Muscle of leg (tissue), 11 donors: ENCODE results near the gene ASF1A. TPM values are rescaled to one million over a fixed set of nuclear protein-coding genes. Genes with fewer than 3 reads are reported as not detected.

Experiments
- DNase-seq: peaks from one replicate; pipeline ENCODE4 v3.0.0; 2013
- H3K27ac ChIP-seq: one replicate; pipeline ENCODE4 v1.5.1; 2013; ENCODE audit warnings: mild to moderate bottlenecking, low read length, control low read depth
- H3K27me3 ChIP-seq: one replicate; pipeline ENCODE4 v1.6.1; 2013; ENCODE audit warnings: low read length; ENCODE audit not compliant: control insufficient read depth, insufficient read depth
- H3K36me3 ChIP-seq: one replicate; pipeline ENCODE4 v1.6.1; 2013; ENCODE audit warnings: low read length; ENCODE audit not compliant: control insufficient read depth, insufficient read depth
- H3K4me1 ChIP-seq: one replicate; pipeline ENCODE4 v1.6.1; 2013; ENCODE audit warnings: low read length; ENCODE audit not compliant: control insufficient read depth, insufficient read depth
- H3K4me3 ChIP-seq: one replicate; pipeline ENCODE4 v1.5.1; 2013; ENCODE audit warnings: low read length, control low read depth
- H3K9me3 ChIP-seq: replicated peaks from 2 replicates; pipeline ENCODE4 v1.6.1; 2013; ENCODE audit warnings: low read depth, low read length; ENCODE audit not compliant: control insufficient read depth
- WGBS: methylation state at CpG from one replicate; pipeline ENCODE4 v1.1.5; 2013; ENCODE audit warnings: missing lambda C conversion rate; ENCODE audit not compliant: insufficient coverage; 5-methylcytosine and 5-hydroxymethylcytosine counted together
- polyA plus RNA-seq, 8 donors: library from polyadenylated mRNA; unstranded; fragments of 120-200 nt; gene quantifications; one replicate each; pipeline versions ENCODE4 v1.2.1 to v1.2.3, GENCODE V29; 2013; ENCODE audit warnings: inconsistent platforms in 1 of 8, low replicate concordance in 1 of 8; ENCODE audit not compliant: insufficient read length in 8 of 8, insufficient read depth in 1 of 8
- total RNA-seq: library from RNA; stranded (reverse); fragments of 120-200 nt; gene quantifications from one replicate; pipeline ENCODE4 v1.2.4, GENCODE V29; 2013

The ASF1A gene
- total and polyA plus RNA-seq, 9 donors, result 14.3 to 20.2 (median 17.0) TPM

DNA sequence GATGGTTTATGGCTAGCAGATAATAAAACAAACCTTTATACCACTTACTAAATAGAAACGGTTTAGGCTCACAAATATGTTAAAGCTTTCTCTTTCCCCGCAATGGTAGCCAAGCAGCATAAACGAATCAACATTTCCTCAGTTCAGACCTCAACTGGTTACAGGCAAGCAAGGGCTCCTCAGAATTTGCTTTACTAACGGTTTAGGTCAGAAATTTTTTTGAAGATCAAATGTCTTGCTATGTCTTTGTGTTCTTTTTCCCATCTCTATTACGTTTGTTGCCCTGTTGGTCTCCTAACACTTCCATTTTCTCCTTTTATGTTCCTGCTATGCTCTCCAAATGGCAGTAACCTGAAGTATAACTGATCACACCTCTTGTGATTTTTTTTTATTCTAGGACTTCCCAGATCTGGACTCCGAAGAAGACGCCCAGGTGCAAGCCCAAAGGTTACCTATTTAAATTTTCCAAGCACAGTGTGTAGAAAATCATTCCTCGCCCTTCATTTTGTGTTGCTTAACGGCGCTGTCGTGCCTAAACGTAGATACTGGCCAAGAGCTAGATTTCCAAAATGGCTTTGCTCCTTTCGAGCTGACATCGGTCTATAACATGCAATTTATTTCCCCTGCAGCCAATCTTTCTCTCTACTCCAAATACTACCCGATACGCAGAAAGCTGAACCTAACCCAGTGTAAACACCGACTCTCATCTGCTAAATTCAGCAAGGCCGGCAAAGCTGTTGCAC, 717 bp upstream of the ASF1A start:
- no peaks in the 10 kb centered on the region for H3K27me3 ChIP-seq
- peak overlapping the region; percentile 63 for H3K4me3 ChIP-seq
- 0% methylated on average over 14 of the region's 18 CpGs for WGBS
- DNase-seq, result peak; percentile 91
- peak overlapping the region; percentile 98 for H3K27ac ChIP-seq
- no peaks in the 10 kb centered on the region for H3K4me1 ChIP-seq
- H3K9me3 ChIP-seq, result no peaks in the 10 kb centered on the region
- no peaks in the 10 kb centered on the region for H3K36me3 ChIP-seq

GRCh38 chr6:118894425-118895260, 691 bp downstream of the ASF1A start:
- Histone ChIP-seq H3K4me3 (peak overlapping the region; percentile 62), H3K27me3 (no peaks in the 10 kb centered on the region), H3K4me1 (no peaks in the 10 kb centered on the region), H3K36me3 (no peaks in the 10 kb centered on the region), H3K27ac (peak overlapping the region; percentile 86), H3K9me3 (no peaks in the 10 kb centered on the region)
- peak; percentile 82 for DNase-seq
- WGBS, result under 1% methylated on average over 95 of the region's 102 CpGs

DNA sequence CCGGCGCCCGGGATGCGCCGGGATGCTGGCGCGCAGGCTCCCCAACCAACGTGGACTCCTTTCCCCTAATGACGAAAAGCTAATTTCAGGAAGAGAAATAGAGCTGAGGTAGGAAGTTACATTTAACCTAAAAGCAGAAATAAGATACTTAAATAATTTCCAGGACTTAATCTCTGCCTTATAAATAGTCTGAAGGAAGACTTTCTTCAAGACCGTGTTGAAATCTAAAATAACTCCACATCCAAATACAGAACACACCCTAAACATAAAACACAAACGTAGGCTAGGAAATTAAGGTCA, 1.3 kb downstream of the ASF1A start:
- no peaks in the 10 kb centered on the region for H3K9me3 ChIP-seq
- no peaks in the 10 kb centered on the region for H3K27me3 ChIP-seq
- H3K27ac ChIP-seq, result peak overlapping the region; percentile 86
- peak overlapping the region; percentile 62 for H3K4me3 ChIP-seq
- no peaks in the 10 kb centered on the region for H3K4me1 ChIP-seq
- no CpG with 5 or more reads among the region's 11 CpGs for whole genome bisulfite sequencing
- DNase-seq, result no peak
- peaks cover 4% of the 10 kb centered on the region for H3K36me3 ChIP-seq

GRCh38 chr6:118895859-118896258, 1.9 kb downstream of the ASF1A start:
- no peak overlapping the region for H3K4me3 ChIP-seq
- WGBS, result no CpG with 5 or more reads among the region's 2 CpGs
- H3K27me3 ChIP-seq, result no peaks in the 10 kb centered on the region
- no peaks in the 10 kb centered on the region for H3K4me1 ChIP-seq
- peaks cover 6% of the 10 kb centered on the region for H3K36me3 ChIP-seq
- no peak overlapping the region for H3K27ac ChIP-seq
- H3K9me3 ChIP-seq, result no peaks in the 10 kb centered on the region
- DNase-seq, result no peak

GRCh38 chr6:118896339-118897136, 2.6 kb downstream of the ASF1A start:
- H3K27me3 ChIP-seq, result no peaks in the 10 kb centered on the region
- H3K36me3 ChIP-seq, result peaks cover 7% of the 10 kb centered on the region
- no peak for DNase-seq
- no peak overlapping the region for H3K4me3 ChIP-seq
- no CpG with 5 or more reads among the region's 5 CpGs for WGBS
- H3K27ac ChIP-seq, result no peak overlapping the region
- no peaks in the 10 kb centered on the region for H3K4me1 ChIP-seq
- H3K9me3 ChIP-seq, result no peaks in the 10 kb centered on the region

- no peaks in the 10 kb centered on the region for H3K27me3 ChIP-seq
- no peak overlapping the region for H3K27ac ChIP-seq
- DNase-seq, result no peak
- no peaks in the 10 kb centered on the region for H3K4me1 ChIP-seq
- H3K9me3 ChIP-seq, result no peaks in the 10 kb centered on the region
- H3K4me3 ChIP-seq, result no peak overlapping the region
- H3K36me3 ChIP-seq, result peaks cover 7% of the 10 kb centered on the region
Observed at GRCh38 chr6:118897386-118897785, 3.4 kb downstream of the ASF1A start.

GRCh38 chr6:118899948-118900347, 6.0 kb downstream of the ASF1A start:
- Histone ChIP-seq H3K4me3 (no peak overlapping the region), H3K9me3 (no peaks in the 10 kb centered on the region), H3K36me3 (peaks cover 17% of the 10 kb centered on the region), H3K27me3 (no peaks in the 10 kb centered on the region), H3K4me1 (no peaks in the 10 kb centered on the region), H3K27ac (no peak overlapping the region)
- 80% methylated on average over 1 of the region's 6 CpGs for WGBS
- no peak for DNase-seq

DNA sequence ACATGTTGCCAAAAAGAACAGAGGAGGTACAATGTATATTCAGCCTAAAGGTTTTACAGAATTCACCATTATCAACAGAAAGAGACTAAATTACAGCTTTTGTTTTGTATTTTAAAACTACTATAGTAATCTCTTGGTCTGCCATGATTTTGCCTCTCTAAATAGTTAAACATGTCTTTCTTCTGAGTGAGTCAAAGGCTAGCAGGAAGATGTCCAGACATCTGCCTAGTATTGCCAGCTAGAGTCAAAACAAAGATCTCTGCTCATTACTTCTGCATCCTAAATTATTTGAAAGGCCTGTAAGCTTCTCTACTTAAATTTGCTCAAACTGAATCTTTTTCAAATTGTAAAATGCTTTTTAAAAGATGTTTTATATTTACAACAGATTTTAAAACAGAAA, 8.8 kb downstream of the ASF1A start:
- Histone ChIP-seq H3K9me3 (no peaks in the 10 kb centered on the region), H3K27ac (no peak overlapping the region), H3K4me1 (no peaks in the 10 kb centered on the region), H3K36me3 (peaks cover 28% of the 10 kb centered on the region), H3K4me3 (no peak overlapping the region), H3K27me3 (no peaks in the 10 kb centered on the region)
- no peak for DNase-seq

DNA sequence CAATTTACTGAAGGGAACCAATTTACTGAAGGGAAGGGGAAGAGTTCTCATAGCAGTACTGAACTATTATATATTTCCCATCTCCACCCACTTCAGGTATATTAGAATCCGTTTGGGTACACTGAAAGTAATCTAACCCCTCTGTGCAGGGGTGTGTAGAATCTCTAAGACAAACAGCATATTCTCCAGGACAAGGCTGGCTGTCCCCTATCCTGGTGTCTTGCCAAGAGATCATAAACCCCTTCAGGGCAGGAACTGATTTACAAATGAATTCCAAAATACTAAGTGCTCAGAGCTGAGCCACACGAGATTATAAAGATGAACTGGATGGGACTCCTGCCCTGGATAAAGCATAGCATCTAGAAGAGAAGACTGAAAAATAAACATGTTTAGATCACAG, 9.2 kb downstream of the ASF1A start:
- no peak overlapping the region for H3K4me3 ChIP-seq
- no peaks in the 10 kb centered on the region for H3K9me3 ChIP-seq
- peaks cover 31% of the 10 kb centered on the region for H3K36me3 ChIP-seq
- no peak overlapping the region for H3K27ac ChIP-seq
- H3K27me3 ChIP-seq, result no peaks in the 10 kb centered on the region
- H3K4me1 ChIP-seq, result no peaks in the 10 kb centered on the region
- no peak for DNase-seq
- WGBS, result no CpG with 5 or more reads among the region's 2 CpGs

- Histone ChIP-seq H3K27ac (no peak overlapping the region), H3K36me3 (peaks cover 31% of the 10 kb centered on the region), H3K9me3 (no peaks in the 10 kb centered on the region), H3K4me3 (no peak overlapping the region), H3K4me1 (no peaks in the 10 kb centered on the region), H3K27me3 (no peaks in the 10 kb centered on the region)
- no peak for DNase-seq
- 100% methylated on average over 1 of the region's 6 CpGs for WGBS
Observed at GRCh38 chr6:118903691-118904090, 9.7 kb downstream of the ASF1A start.
